ENCODE measurements around the gene BAZ2B.

GRCh38 chr2:159279700-159280099, 336.6 kb downstream of the BAZ2B start:
- no peak for TF ChIP-seq CTCF (IDR thresholded peaks at IDR 0.05)
- TF ChIP-seq POLR2A (IDR thresholded peaks at IDR 0.05): no peak

Measured in right lobe of liver (tissue), 4 donors.